Esophagus mucosa (tissue), 1 donor: ENCODE measurements around the gene CHRNG. TPM values are rescaled to one million over a fixed set of nuclear protein-coding genes. Genes with fewer than 3 reads are reported as not detected.

ENCODE experiments used
- ATAC-seq: fragments of 200-7000 bp; cut with Tn5 transposase; one replicate; pipeline ENCODE4 v1.9.1; 2020
- total RNA-seq: library from RNA; stranded (reverse); gene quantifications from one replicate; pipeline ENCODE4 v1.2.4, GENCODE V29; 2023
- donor health status: DM: yes; HTN: yes; CAD: no.

CHRNG gene
- total RNA-seq, 1 donor from 2014 or later = not detected

DNA sequence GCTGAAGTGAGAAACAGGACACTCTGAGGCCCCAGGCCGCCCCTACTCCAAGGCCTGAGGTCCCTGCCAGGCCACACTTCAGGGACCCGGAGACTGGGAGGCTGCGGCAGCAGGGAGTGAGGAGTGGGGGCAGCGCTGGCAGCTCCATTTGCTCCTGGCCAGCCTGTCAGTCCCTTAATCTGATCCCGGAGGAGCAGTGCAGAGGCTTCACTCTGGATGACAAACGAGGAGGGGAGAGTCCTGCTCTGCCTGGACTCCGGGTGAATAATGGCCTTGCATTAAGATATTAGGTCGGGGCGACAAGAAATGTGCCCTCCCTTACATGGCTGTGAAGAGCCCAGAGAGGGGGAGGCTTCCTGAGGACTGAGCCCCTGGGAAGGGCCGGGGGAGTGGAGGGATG is 33.6 kb upstream of the CHRNG start:
- no peak for ATAC-seq

DNA sequence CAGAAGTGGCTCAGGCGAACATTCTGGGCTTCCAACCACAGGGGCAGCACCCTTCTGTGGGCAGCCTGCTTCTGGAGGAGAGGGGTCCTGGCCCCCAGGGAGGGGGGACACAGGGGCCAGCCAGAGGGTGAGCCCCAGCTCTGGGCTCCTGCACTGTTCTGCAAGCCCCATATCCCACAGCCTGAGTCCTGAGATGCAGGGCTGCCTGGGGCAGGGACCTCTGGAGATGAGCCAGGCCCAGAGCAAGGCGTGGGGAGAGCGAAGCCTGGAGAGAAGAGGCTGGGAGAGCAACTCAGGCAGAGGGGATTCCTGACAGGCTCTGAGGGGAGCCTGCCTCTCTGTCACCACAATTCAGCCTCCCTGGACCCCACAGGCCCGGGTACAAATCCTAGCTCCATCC is 32.8 kb upstream of the CHRNG start:
- ATAC-seq = no peak

DNA sequence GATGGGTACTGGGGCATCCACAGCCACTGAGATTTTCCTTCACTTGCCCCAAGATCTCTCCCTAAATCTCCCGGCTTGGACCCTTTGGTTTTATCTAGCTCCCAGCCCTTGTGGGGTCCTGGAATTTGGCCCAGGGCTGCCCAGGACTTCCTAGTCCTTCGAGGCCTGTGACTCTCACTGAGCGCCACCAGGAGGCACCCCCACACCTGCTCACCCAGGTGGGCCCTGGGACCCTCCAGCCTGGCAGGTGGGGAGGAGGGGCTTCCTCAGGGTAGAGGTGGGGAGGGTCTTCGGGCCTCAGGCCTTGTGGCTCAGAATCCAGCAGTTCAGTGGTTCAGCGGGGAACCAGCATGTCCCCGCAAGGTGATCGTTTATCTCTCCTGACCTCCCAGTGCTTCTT is 31.2 kb upstream of the CHRNG start:
- no peak for ATAC-seq

DNA sequence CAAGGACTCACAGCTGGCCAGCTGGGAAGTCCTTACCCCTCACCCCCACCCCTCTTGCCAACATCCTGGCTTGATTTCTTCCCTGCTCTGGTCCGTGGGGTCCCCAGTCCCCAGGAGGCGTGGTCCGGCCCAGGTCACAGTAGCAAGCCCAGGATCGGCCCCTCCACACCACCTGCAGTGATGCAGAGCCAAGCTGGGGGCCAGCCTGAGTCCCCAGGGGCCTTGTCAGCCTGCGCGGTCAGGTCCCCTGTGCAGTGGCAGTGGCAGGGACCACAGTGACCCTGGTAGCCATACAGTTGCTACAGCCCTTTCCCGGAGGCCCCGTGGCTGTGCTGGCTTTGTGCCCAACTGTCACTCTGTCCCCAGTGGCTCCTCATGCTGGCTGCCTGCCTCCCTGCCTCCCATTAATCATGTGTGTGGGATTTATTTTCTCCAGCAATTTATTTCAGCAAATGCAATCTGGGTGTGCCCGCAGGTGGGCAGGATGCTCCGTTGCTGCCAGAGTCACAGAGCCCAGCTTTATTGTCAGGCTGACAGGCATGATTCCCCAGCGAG is 28.1 kb upstream of the CHRNG start:
- no peak for ATAC-seq

DNA sequence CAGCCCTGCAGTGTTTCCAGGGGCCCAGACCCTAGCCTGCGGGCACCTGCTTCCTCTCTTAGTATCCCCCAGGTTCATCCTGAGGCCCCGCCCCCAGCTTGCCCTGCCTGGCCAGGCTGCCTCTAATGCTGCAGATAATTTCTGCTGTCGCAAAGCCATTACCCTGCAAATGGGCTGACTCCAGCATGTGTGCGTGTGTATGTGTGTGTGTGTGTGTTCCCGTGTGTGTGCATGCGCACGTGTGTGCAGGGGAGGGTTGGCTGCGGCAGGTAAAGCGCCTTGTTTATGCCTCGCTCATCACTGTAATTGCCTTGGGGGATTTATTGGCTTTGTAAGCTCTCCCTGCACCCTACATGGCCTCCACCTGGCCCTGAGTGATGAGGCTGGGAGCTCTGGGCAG is 26.9 kb upstream of the CHRNG start:
- no peak for ATAC-seq

DNA sequence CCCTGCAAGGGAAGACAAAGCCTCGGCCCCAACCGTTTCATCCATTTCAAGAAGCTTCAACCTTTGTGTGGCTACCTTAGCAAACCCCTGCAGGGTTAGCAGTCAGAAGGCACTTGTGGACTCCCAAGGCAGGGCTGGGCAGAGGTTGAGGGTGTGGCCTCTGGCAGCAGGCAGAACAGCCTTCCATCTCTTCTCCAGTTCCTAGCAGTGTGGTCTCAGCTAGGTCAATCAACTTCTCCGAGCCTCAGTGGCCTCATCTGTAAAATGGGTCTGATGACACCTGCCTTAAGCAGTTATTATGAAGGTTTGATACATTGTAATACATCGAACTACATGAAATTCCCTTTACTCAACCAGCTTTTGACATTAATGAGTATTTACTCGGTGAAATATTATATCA is 26.1 kb upstream of the CHRNG start:
- ATAC-seq = no peak

DNA sequence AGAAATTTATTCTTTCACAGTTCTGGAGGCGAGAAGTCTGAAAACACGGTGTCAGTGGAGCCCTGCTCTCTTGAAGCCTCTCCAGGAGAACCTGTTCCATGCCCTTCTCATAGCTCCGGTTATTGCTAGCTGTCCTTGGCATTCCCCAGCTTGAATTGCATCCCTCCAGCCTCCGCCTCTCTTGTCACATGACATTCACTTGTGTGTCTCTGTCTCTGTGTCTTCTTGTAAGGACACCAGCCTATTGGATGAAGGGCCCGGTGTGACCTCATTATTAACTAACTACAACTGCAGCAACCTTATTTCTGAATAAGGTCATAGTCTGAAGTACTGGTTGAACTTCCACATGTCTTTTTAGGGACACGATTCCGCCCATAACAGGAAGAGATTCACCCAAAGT is 23.9 kb upstream of the CHRNG start:
- no peak for ATAC-seq

DNA sequence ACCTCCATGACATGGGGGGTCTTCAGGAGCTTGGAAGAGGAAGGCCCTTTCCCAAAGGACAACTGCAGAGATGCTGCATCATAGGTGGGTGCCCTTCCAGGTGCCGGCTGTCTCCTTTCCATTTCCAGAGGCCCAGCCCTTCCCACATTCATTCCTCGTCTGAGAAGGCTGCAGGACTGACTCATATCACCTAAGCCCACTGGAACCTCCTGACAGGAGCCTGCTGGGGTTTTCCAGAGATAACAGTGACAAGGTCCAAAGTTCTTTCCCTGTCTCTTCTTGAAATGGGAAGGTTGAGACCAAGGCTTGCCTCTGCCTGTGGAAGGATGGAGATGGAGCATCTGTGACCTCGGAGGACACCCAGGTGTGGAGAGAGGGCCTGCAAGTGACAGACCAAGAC is 22.9 kb upstream of the CHRNG start:
- ATAC-seq = no peak

DNA sequence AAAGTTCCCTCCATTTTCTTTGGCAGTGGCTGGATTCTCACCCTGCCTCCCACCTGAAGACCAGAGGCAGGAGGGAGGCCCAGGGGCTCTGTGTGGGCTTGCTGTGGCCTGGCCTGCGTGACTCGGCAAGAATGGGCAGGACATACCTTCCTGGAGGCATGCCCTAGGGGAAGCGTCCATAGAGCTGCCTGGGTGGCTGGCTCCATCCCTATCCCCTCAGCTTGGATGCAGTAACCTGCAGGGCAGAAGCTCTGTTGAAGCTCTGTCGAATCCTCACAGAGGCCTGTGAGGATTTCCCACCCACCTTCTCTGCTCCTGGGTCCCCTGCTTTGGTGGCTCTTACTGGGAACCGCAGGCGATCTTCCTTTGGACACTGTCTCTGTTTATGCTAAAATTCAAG is 20.6 kb upstream of the CHRNG start:
- ATAC-seq = no peak

DNA sequence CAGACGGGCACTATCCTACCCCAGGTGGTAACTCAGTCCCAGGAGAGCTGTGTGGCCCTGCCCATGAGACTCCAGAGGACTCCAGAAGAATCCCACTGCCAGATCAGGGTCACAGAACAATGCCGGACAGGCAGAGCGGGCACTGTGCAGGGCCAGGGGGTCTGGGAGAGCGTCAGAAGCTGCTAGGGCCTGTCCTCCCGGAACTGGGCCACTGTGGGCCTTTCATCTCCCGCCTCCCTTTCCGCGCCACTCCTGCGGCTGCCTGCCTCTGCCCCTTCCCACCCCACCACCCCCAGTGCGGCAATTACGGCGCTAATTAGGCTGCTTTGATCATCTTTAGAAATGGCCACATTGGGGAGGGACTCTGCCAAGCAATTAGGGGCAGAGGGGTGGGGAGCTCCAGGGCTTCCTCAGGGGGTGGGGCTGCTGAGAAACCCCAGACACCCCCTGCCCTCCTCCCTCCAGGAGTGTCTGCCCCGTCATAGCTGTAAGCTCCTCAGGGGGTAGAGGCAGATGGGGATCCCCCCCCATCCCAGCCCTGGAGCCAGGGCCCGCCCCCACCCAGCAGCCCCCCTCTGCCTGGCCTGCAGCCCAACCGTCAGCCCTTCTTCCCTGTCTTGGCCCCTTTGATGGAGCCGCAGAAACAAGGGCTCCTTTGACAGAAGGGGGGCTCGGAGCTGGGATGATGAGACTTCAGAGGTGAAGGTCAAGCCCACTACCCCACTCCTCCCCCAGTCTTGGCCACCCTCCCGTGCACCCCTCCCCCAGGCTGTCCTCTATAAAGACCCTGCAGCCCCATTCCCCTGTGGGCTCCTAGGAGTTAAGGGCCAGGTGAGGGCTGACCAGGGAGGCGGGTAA is 19.7 kb upstream of the CHRNG start, which contains the start of gene PRSS56:
Gene PRSS56 (plus strand): TSS at position 808 of the 858 bp plus-strand sequence. CDS start 211 bp downstream, outside the sequence.
- no peak for ATAC-seq

DNA sequence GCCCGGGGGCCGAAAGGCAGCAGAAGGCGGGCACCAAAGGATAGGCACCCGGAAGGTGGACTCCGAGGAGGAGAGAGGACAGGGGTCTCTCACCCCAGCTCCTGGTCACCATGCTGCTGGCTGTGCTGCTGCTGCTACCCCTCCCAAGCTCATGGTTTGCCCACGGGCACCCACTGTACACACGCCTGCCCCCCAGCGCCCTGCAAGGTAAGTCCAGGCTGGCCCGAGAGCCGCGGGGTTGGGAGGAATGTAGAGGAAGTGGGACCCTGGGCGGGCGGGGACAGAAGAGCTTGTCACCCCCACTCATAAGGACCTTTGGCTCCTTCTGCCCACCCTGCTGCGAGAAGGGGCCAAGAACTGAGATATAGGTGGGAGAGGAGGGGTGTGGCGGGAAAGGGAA is 19.0 kb upstream of the CHRNG start:
- no peak for ATAC-seq

DNA sequence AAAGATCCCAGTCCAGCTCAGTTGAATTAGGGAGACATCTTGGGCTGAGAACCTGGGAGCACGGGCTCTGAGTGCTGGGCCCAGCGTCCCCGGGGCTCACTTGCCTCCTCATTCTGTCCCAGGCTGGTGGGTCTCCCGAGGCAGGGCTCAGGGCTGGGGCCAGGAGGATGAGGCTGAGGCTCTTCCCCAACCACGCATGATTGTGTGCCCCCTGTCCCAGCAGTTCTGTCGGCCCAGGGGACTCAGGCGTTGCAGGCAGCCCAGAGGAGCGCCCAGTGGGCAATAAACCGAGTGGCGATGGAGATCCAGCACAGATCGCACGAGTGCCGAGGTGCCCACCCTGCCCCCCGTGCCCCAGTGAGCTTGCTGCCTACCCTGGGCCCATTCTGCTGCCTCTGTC is 18.4 kb upstream of the CHRNG start:
- no peak for ATAC-seq

DNA sequence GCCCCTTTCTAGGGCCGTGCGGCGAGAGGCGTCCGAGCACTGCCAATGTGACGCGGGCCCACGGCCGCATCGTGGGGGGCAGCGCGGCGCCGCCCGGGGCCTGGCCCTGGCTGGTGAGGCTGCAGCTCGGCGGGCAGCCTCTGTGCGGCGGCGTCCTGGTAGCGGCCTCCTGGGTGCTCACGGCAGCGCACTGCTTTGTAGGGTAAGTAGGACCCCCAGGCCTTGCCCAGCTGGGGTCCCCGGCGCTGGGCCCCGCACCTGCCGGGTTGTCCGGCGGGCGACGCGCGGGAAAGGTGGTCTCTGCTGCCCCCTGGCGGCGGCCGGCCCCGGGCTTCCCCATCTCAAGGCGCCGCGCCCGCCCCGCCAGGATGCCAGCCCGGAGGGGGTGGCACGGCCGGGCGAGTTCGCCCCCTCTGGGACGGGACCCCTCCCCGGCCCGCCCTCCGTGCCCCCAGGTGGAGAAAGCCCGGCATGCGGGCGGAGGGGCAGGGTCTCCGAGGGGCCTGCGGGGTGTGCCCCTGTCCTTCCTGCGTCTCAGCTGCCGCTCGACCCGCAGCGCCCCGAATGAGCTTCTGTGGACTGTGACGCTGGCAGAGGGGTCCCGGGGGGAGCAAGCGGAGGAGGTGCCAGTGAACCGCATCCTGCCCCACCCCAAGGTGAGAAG is 17.4 kb upstream of the CHRNG start:
- ATAC-seq = peak; percentile 38

DNA sequence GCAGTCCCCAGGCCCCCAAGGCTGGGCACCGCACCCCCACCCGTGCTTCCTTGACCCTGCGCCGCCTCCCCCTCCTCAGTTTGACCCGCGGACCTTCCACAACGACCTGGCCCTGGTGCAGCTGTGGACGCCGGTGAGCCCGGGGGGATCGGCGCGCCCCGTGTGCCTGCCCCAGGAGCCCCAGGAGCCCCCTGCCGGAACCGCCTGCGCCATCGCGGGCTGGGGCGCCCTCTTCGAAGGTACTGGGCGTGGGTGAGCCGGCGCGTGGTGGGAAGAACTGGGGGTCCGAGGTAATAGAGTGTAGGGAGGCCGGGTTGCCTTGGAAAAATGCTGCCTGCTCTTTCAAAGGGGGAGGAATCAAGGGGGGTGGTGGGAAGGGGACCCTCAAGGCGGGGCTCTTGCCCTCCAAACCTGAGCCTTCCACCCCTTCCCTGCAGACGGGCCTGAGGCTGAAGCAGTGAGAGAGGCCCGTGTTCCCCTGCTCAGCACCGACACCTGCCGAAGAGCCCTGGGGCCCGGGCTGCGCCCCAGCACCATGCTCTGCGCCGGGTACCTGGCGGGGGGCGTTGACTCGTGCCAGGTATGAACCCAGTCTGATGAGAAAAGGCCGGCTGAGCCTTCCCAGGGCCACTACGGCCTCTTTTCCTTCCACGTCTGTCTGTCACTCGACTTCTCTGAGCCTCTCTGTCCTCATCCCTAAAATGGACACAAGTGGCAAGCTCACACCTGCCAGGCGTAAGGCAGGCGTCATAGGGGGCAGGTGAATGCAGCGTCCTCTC is 16.7 kb upstream of the CHRNG start:
- ATAC-seq = no peak

DNA sequence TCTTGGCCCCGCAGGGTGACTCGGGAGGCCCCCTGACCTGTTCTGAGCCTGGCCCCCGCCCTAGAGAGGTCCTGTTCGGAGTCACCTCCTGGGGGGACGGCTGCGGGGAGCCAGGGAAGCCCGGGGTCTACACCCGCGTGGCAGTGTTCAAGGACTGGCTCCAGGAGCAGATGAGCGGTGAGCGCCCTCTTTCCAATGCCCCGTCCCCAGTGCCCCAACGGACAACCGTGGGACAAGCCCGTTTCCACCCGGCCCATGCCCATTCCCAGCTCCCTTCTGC is 16.1 kb upstream of the CHRNG start:
- ATAC-seq = no peak

DNA sequence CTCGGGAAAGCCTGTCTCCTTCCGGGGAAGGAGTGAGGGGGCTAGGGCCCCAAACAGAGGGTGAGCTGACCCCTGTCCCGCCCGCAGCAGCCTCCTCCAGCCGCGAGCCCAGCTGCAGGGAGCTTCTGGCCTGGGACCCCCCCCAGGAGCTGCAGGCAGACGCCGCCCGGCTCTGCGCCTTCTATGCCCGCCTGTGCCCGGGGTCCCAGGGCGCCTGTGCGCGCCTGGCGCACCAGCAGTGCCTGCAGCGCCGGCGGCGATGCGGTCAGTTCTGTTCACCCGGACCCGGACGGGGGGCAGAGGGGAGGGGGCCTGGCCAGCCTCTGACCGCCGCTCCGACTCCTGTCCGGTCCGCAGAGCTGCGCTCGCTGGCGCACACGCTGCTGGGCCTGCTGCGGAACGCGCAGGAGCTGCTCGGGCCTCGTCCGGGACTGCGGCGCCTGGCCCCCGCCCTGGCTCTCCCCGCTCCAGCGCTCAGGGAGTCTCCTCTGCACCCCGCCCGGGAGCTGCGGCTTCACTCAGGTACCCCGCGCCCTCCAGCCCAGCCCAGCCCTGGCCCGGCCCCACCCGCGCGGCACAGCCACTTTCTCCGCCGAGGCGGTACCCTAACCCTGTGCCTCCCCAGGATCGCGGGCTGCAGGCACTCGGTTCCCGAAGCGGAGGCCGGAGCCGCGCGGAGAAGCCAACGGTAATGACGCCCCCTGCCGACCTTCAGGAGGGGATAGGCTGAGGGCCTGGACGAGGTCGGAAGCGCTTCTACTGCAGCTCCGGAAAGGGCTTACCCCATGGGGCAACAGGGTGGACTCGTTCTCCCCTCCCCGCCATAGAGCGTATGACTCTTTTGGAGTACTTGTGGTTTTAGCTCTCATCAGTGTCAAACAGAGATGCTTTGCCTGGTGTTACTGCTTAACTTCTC is 15.6 kb upstream of the CHRNG start:
- peak; percentile 12 for ATAC-seq

DNA sequence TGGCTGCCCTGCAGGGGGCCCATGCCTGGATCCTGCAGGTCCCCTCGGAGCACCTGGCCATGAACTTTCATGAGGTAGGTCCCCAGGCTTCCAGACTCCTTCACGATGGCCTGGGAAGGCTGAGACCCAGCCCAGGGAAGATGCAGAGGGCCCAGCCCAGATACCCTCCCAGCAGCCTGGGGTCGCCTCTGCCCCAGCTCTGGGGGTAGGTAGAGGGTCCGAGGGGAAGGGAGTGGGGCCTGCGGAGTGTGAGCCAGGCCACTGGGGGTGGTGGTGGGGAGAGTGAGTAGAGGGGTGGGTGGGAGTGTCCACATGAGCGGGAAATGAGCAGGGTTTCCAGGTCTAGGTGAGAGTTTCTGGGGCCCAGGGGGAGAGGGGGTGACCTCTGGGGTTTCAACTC is 14.7 kb upstream of the CHRNG start:
- ATAC-seq = no peak

DNA sequence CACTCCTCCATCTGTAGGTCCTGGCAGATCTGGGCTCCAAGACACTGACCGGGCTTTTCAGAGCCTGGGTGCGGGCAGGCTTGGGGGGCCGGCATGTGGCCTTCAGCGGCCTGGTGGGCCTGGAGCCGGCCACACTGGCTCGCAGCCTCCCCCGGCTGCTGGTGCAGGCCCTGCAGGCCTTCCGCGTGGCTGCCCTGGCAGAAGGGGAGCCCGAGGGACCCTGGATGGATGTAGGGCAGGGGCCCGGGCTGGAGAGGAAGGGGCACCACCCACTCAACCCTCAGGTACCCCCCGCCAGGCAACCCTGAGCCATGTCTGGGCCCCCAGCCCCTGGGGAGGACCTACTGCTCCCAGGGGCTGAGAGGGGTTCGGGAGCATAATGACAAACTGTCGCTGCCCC is 14.3 kb upstream of the CHRNG start:
- ATAC-seq = no peak

DNA sequence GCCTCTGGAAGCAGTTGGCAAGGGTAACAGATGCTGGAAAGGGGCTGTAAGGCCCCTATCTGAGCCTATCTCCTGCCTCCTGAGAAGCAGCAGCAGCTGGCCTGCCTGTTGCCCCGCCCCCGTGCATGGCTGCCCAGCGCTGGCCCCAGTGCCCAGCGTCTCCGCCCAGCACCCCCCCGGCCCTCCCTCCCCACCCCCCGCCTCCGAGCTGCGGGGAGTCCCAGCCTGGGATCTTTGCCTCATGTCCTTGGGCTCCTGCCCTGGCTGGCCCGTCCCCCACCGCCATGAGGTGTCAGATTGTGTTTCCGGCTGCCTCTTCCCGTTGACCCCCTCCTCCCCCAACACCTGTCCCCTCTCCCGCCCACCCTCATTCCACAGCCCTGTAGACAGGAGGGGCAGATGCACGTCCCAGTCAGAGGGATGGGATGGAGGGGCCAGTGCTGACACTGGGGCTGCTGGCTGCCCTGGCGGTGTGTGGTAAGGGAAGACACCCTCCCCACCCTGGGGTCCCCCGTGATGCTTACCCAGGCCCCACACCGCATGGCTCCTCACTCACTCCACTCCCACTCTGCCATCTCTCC is 13.6 kb upstream of the CHRNG start, which contains the start of gene CHRND:
Gene CHRND (plus strand): TSS at position 370 of the 581 bp plus-strand sequence. CDS start 56 bp downstream, at position 426.
- no peak for ATAC-seq

DNA sequence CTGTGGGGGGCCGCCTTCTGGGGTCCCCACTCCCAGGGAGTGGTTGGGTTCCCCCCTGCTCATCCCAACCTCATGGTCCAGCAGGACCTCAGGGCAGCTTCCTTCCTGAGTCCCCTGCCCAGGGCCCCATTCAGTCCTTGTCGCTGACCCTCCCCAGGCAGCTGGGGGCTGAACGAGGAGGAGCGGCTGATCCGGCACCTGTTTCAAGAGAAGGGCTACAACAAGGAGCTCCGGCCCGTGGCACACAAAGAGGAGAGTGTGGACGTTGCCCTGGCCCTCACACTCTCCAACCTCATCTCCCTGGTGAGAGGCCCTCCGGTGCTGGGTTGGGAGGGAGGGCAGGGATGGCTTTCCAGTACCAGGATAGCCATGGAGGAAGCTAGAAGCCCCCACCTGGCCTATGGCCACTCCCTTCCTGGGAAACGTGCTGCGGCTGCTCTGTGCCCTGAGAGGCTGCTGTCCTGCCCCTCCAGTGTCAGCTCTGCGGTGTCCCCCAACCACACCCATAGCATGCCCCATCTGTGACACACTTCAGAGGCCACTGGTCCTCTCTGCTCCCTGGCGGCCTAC is 13.0 kb upstream of the CHRNG start:
- ATAC-seq = no peak

DNA sequence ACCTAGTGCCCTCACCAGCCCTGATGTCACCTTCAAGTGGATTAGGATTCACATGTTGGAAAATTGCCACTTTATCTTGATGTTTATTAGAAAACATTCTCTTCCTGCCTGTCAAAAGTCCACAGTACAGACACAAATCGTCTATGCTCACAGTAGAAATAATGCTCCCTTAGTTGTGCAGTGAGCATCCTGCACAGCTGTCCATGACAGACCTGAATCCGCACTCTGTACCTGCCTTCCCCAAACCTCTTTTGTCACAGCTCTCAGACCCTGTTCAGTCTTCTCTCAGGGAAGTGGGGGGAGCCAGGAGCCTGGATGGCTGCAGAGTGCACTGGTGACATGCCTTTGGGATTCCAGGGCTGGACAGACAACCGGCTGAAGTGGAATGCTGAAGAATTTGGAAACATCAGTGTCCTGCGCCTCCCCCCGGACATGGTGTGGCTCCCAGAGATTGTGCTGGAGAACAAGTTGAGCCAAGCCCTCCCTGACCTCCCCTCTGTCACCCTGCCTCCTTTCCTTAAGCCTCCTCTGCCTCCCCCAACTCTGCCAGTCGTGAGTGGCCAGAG is 11.5 kb upstream of the CHRNG start:
- no peak for ATAC-seq
